Right hindlimb (tissue), 1 donor: ENCODE results near the gene TOP1.
"Not testable (repeated sequence)": the region's sequence is repeated elsewhere in the genome, so short reads cannot be mapped to it uniquely, and the experiment has no call there.

ENCODE experiments used
- DNase-seq: peaks from one replicate; pipeline ENCODE4 v3.0.0-alpha.2; 2018

TOP1 gene

DNA sequence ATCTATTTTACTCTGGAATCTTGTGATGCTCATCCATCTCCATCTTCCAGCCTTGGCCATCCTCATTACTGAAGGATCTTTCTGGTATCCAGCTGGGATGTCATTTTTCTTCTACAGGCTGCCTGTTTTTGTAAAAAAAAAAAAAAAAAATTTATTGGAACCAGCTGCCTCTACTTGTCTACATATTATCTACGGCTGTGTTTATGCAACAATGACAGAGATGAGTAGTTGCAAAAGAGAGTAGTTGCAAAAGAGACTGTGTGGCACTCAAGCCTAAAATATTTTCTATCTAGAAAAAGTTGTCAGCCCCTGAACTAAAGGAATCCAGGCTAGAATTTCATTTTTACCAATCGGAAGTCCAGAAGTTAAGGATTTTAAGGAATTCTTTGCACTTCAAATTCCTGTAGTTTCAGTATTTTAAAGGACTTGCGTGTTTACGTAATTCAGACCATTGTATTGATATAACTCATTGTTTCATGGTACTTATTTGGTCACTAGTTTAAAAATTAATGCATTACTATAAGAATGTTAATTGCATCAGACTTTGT, 70.2 kb downstream of the TOP1 start:
- no peak for DNase-seq

DNA sequence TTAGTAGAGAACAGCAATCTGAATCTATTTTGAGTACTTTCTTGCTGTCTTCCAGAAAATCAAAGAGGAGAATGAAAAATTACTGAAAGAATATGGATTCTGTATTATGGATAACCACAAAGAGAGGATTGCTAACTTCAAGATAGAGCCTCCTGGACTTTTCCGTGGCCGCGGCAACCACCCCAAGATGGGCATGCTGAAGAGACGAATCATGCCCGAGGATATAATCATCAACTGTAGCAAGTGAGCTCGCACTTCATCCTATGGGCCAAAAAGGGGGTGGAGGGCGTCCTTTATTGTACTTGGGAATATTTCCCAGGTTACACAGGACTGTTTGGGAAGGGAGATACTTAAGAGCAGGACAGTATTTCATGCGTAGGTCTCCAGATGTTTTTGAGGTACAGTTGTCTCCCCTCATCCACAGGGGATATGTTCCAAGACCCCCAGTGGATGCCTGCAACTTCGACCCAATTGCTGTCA, 71.4 kb downstream of the TOP1 start:
- no peak for DNase-seq

DNA sequence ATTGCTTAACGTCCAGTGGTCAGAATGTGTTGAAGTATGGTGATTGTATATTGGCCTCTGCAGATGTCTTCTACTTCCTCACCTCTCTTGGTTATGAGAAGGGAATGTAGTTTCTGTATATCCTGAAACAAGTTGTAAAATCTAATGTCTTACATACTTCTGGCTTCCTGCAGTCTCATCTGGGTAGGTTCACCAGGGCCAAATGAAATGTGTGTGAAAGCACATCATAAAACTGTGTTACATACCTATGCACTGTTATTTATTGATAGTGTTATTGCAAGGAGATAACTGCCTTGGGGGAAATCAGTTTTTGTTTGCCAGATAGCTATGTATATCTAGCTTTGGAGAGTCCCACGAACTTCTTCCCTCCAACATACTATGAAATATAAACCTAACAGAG, 73.0 kb downstream of the TOP1 start:
- DNase-seq, result no peak

DNA sequence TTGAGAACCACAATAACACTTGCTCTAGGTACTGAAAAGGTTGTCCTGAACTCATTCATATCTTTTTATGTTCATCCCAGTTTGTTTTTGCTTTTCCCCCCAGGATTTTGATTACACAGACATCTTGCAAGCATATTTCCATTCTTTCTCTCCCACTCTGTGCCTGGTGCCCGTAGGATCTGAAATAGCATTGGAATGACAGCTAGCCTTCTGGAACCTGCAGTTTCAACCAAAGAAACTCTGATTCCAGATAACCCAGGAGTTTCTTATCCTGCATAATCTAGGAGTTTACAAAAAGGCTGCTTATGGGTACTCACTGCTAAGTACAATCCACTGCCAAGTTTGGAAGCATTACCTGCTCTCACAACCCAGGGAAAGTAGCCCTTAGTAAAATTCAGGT, 79.9 kb downstream of the TOP1 start:
- no peak for DNase-seq

DNA sequence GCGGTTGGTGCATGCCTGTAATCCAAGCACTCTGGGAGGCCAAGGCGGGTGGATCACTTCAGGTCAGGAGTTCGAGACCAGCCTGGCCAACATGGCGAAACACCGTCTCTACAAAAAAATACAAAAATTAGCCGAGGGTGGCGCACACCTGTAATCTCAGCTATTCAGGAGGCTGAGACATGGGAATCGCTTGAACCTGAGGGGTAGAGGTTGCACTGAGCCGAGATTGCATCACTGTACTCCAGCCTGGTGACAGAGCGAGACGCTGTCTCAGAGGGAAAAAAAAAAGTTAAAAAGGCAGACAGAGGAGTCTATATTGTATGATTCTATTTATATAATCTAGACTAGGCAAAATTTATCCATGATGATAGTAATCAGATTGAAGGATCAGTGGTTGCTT, 81.4 kb downstream of the TOP1 start:
- no peak for DNase-seq

DNA sequence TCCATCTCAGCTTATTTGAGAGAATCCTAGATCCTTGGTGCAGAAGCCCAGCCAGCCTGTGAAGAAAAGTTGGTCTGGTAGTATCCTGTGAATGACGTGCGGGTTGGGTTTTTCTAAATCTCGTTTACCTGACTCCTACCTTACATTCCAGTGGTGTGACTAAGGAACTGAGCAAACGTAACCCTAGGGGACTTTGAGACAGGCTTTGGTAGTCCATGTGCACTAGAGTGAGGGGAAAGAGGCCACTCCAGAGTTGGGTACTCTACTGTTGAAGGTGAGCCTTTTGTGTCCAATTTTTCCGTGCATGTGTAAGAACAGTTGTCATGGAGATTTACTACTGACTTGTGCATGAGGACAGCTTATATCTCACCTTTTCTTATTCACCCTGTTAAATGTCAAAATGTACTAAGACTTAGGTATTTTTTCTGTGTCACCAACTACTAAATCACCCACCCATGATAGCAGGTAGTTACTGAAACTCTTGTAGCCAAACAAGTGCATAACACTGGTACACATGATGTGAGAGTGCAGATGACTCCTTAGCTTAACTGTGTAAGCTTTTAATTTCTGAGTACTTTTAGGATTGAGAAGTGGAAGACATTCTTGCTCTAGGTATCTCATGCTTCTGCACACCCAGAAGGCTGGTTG, 82.4 kb downstream of the TOP1 start:
- no peak for DNase-seq

DNA sequence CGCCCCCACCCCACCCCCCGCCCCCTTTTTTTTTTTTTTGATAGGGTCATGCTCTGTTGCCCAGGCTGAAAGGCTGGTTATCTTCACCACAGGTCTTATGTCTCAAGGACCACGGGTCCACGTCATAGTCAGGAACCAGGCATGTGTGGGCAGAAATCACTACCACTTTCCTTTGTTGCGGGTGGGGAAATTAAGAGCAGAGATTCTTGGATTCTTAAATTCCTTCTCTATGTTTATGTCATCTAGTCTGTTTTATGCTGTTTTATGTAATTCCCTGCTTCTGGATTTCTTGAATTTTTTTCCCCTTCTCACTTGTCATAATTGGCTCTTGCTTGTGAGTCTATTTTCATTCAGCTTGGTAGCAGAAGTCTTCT, 82.9 kb downstream of the TOP1 start:
- no peak for DNase-seq

DNA sequence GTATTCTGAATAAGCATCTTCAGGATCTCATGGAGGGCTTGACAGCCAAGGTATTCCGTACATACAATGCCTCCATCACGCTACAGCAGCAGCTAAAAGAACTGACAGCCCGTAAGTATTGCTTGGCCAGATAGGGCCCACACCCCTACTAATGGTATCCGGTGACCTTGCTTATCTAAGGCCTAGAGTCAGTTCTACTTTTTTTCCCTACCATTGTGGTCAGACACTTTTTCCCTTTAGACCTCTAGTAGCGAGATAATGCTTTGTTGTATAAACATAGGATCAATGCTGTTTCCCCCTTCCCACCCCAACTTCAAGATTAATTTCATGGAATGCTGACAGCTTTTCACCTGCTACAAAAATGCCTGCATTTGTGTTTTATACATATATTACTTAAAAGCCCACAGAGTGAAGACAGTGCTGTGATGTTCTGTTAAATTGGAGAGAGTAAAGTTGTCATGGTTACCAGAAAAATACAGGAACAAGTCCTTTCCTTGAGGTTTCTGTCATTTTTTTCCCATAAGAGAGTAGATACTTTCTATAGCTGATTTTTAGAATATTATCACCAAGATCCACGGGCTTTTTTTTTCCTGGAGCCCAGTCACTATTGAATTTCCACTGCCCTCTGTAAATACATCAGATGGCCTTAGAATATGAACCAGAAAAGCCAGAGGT, 87.8 kb downstream of the TOP1 start:
- no peak for DNase-seq

DNA sequence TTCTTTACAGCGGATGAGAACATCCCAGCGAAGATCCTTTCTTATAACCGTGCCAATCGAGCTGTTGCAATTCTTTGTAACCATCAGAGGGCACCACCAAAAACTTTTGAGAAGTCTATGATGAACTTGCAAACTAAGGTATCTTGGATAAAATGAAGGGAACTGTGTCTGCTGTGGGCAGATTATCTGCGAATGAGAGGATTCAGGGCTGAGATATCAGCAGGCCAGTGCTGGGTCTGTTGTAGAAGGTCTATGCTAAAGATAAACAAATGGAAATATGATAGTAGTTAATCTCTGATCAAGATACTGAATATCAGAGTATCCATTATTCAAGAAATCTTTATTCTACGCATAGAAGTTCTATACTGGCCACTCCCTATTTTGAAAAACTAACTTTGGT, 89.5 kb downstream of the TOP1 start:
- not testable (repeated sequence) for DNase-seq

DNA sequence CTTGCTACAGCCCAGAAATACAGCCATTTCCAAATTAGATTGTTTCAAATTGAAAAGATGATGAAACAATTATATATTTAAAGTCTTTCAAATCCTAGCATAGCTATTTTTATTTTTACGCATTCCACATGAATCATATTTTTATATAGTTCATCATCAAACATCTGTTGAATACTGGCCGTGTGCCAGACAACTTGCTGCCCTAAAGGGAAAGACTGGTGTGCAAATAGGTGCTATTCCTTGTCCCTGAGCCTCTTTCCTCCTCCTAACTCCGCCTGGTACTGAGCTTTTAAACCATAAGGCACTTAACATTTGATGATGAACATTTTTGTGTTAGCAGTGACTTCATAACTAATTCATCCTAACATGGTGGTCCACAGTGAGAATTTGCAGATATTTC, 90.0 kb downstream of the TOP1 start:
- no peak for DNase-seq

DNA sequence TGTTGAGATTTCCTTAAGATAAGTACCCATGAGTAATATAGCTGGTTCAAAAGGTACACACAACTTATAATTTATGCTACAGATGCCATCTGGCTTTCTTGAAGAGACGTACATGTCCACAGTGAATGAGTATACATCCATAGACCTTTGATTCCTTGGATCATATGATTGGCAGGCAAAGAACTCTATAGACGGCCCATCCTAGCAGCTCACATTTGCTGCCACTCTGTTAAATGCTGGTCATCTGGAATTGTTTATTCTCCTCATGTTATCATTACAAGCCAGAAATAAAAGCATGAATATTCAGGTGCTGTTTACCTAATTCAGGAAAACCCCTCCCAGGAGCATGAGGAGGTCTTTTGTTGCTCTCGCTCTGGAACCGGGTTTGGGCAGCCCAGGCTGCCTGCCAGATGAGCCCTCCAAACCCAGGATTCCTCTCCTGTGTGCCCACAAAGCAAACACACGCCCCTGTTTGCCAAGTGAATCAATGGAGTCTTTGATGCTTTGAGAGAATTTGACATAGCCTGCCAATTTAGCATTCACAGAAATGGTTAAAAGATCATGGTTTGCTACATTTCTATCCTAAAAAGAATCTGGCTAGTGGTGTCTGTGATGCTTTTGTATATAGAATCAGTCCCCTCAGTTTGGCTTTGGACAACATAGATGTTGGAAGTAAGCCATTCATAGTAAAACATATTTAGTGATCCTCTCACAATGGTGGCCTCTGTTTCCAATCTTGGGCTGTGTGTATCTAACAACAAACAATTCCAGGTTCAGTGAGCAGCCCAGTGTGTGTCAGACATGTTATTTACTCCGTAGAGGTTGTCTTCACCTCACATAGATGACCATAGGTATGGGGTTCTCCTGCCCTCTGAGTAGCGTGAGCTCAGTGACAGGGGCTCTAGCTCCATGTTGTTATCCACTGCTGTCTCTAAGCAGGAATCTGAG, 91.3 kb downstream of the TOP1 start:
- no peak for DNase-seq

DNA sequence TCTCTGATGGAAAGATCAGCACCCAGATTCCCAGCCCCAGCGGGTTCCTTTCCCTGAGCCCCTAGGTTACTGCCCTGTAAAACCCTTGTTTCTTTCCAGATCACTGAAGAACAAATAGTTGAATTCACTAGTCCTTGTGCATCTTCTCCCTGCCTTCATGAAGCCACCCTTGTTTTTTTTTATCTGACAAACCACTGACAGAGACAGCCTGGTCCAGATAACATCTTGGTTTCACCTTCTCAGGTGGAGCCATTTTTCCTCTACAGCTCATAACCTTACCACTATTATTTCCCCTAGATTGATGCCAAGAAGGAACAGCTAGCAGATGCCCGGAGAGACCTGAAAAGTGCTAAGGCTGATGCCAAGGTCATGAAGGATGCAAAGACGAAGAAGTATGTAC, 92.8 kb downstream of the TOP1 start:
- no peak for DNase-seq

DNA sequence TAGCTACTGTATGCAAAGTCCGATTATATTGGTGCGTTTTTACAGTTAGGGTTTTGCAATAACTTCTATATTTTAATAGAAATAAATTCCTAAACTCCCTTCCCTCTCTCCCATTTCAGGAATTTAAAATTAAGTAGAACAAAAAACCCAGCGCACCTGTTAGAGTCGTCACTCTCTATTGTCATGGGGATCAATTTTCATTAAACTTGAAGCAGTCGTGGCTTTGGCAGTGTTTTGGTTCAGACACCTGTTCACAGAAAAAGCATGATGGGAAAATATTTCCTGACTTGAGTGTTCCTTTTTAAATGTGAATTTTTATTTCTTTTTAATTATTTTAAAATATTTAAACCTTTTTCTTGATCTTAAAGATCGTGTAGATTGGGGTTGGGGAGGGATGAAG, 95.0 kb downstream of the TOP1 start:
- no peak for DNase-seq

DNA sequence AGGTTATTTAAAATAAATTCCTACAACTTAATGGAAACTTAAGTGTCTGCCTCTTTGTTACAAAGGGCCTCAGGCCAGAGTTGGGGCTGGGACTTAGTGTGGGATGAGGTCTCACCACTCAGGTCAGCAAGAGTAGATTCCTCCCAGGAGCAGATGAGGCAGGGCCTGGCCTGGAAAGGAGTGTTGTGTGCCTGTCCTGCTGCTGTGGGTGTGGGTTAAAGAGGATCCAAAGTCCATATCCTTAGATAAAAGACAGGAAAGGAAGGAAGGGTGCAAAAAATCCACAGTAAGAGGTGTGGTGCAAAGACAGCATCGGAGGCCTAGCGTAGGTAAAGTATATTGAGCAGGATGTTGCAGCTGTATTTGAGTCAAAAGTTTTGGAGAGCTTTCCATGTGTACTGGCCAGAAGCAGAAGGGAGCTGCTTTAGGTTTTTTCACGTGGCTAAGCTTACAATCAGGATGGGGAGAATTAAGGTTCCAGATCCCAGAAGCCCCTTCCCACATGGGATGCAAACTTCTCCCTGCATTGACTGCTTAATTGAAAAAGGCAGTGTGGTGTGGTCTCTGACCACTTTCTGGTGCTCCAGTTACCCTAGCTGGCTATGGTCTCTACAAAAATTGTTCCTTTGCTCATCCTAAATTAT, 96.0 kb downstream of the TOP1 start:
- no peak for DNase-seq

DNA sequence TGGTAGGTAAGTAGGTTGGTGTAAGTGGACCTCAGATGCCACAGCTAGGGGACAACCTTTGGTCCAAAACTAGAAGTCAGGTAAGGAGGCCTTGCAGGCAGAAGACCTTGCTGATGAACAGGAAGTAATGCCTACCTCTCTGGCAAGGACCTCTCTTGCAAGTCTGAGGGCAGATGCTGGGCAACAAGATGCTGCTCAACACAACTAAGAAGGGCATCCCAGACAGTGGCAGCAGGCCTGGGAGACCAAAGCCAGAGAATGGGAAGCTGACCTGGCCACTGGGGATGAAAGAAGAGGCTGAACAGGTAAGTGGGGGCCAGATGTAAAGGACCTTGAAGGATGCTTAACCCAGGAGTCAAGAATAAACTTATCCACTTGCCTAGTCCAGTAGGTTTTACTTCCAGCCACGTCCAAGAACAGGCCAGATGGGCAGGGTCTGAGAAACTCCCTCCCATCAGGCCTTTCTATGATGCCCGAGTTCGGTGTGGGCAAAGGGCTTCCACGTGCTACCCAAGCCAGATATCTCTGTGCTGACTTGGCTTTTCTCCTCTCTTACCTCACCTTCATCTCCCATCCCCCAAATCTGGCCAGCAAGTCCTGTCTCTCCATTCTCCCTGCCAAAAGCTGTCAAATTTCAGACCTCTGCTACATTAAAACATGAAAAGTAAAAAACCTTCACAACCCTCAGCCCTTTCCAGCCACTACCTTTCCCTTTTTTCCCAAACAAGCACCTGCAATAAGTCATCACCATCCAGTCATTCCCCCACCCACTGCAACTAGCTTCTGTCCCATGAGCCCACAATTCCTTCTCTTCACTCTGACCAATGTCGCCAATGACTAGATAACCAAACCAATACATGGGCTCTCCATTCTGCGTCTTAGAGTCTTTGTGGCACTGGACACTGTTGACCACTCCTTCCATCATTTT, 97.2 kb downstream of the TOP1 start:
- DNase-seq, result no peak

DNA sequence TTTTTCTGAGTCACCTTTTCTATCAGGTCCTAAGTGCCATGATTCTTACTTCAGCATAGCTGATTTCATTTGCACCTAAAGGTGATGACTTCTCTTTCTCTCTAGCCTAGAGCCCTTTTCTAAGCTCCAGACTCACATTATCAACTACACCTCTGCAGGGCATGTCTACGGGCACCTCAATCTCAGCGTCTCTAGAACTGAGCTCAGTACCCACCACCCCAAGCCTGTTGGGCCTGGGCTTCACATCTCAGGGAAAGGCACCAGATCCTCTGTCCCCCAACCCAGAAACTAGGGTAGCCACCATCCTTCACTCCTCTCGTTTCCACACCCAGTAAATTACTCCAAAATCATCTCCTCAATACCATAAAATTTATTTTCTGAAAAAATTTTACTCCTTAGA, 98.1 kb downstream of the TOP1 start:
- DNase-seq, result no peak

DNA sequence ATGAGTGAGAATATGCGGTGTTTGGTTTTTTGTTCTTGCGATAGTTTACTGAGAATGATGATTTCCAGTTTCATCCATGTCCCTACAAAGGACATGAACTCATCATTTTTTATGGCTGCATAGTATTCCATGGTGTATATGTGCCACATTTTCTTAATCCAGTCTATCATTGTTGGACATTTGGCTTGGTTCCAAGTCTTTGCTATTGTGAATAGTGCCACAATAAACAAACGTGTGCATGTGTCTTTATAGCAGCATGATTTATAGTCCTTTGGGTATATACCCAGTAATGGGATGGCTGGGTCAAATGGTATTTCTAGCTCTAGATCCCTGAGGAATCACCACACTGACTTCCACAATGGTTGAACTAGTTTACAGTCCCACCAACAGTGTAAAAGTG, 99.7 kb downstream of the TOP1 start:
- not testable (repeated sequence) for DNase-seq

DNA sequence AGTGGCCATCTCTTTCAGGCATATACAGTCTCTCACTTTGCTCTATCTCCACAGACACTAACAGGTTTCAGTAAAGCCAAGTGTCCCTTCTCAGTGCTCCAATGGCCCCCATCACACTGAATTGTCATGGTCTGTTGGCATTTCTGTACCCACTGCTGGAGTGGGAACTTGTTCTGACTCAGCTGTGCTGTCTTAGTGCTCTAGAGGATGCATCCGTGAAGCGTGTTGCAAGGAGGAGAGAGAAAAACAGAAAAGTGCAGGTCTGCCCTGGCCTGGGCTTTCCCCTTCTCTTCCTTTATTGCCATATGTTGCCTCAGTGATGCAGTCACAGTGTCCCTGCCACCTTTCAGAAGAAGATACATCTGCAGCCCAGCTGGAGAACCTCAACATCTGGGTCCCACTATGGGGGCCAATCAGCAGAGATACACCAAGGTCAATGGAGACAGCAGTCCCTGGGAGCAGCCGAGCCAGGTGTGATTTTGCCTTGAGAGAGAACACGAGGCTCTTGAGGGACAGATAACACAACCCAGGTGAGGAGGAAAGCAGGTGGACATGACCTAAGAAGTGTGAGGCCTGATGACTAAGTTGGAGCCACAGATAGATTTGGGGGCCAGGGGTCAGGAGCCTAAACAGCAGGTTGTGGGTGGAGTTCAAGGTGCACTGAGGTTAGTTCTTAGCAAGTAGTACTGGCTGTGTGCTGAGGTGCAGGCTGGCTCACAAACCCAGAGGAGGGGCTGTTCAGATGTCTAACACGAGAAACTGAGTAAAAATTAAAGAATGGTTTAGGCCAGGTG, 103.2 kb downstream of the TOP1 start:
- DNase-seq, result no peak

DNA sequence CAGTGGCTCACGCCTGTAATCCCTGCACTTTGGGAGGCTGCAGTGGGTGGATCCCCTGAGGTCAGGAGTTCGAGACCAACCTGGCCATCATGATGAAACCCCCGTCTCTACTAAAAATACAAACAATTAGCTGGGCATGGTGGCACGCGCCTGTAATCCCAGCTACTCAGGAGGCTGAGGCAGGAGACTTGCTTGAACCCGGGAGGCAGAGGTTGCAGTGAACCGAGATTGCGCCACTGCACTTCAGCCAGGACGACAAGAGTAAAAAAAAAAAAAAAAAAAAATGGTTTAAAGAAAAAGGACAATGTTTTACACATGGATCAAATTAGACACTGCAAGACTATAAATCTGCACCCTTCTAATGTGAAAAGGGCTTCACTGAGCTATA, 103.8 kb downstream of the TOP1 start:
- DNase-seq, result not testable (repeated sequence)

DNA sequence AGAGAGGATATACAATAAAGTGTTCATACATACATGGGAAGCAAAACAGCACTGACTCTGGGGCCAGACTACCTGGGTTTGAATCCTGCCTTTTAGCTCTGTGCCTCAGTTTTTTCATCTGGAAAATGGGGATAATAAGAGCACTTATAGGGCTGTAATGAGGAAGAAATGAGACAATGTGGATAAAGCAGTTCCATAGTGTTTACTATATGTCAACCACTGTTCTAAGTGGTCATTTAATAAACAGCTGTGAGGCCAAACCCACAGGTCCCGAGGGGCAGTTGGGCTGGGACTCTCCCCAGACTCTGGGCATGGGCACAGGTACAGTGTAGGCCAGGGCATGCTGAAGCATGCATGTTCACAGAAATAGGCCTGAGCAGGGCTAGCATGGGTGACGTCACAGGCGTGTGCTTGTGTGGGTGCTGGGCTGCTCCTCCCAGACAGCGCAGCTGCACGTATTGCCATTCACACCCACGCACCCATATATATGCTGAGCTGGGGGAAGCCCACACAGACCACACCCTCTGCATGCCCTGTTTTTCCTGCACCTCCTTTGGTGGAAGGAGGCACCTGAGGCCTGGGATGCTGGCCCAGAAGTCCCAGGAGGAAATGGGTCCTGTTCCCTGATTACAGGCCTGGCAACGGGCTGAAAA, 105.2 kb downstream of the TOP1 start:
- no peak for DNase-seq
